ENCODE data around the gene DMGDH.

The DMGDH gene

DNA sequence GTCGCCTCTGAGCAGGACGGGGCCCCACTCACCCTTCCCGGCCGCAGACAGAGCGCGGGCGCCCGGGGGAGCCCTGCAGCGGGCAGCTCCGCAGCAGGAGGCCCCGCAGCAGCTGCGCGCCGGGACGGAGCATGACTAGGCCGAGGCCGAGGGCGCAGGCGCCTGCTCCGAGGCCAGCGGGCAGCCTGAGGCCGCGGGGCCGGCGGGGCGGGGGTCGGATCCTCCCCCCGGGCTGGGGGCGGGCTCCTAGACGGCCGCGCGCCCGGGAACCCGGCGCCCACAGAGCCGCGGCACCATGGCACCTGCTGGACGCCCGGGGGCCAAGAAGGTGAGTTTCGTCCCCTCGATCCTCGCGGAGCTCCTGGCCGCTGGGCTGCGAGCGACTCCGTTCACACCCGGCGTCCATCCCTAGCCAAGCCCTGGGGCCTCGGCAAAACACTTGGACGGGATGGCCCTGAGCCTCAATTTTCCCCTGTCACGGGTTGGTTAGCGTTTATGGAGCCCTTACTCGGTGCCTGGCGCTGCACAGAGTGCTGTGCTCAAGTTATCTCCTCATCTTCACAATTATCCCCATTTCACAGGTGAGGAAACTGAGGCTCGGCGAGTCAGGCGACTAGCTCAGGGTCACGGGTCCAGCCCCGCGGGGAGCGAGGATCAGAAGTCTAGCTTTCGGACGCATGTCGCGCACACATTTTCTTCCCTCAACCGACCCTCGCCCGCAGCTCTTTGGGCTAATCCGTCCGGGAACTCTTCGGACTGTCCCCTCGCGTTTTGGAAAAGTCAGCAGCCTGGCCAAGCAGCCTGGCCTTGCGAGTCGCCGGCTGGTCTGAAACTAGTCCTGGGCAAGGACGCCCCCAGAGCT, at the start of gene DMGDH, which contains the start of gene BHMT2:
TSS of gene DMGDH (minus strand) at position 187 of the 862 bp plus-strand sequence. CDS start at position 133, 54 bp downstream.
TSS of gene BHMT2 (plus strand) at position 280 of the 862 bp plus-strand sequence. CDS start at position 296, 16 bp downstream.
- DNase-seq = no peak

DNA sequence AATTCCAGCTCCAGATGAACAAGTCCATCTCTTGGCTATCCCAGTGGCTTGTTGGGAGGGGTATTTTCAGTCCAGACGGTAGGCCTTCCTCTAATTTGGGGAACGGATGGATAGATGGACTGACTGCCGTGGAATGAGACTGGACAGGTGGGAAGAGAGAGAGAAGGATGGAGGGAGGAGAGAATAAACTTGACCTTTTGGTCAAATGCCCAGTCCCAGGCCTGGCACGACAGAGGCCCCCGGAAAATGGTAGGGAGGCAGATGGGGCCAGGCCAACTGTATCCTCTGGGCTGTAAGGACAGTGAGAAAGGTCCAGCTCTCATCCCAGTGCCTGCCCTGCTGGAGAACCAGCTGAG, 43.2 kb upstream of the DMGDH start:
- no peak for DNase-seq

- DNase-seq = no peak
Observed at GRCh38 chr5:79111960-79112702, 42.7 kb upstream of the DMGDH start.

DNA sequence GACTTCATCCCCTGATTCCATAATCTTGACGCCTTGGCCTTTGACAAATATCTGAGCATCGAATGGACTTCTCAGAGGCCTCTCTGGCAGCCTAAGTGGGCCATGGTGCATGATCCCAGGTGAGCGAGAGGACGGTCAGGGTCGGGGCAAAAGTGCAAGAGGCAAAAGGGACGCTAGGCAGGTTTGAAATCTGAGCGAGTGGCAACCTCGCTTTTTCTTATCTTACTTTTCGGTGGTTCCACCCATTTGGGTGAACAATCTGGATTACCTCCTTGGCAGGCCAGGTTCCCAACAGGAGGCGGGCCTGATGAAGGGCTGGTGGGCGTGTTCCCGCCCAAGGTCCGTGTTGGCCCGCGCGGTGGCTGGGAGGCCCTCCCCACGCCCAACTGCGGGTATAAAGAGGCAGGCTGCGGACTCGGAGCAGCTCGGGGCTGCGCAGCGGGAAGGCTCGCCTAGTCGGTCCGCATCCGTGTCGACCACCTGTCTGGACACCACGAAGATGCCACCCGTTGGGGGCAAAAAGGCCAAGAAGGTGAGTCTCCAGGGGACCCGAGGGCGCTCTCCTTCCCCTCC, 42.0 kb upstream of the DMGDH start, which contains the start of gene BHMT:
TSS of gene BHMT (plus strand) at position 423 of the 573 bp plus-strand sequence. CDS start at position 500, 77 bp downstream.
- no peak for DNase-seq

DNA sequence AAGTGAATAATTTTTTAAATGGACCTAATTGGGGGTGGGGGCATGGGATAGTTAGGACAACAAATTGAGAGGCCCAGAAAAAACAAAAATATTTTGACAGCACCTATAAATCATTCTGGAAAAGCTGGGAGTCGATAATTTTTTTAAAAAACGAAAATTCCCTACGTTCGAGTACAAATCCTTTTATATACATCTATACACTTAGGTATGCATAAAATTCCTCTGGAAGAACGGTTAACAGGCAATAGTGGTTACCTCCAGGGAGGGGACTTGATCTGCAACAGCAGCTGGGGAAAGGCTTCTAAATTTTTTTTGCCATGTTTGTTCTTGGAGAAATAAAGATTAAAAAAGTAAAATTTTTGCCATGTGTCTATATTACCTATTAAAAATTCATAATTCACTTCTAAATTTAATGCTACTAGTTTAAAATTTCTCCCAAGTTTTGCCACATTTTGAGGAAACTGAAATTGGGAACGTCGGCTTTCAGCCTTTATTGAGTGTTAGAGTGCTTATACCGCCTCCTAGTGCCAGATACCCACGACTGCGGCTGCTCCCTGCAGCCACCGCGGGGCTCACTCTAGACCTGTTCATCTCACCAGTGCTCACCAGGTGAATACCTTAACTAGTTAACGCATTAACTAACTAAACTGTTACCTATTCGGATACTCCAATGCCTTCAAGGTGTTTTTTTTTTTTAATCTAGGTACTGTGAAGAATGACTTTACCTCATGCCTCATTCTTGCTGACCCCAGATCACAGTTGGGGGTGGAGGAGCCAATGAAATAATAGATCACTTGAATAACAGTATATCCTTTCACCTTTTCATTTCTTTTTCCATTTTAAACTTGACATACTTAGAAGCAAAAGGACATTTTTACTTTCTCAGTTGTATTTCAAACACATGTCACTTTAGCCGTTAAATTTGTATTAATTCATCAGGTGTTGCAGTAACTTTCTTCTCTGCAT, 40.3 kb upstream of the DMGDH start:
- peak in 1 of 2 donors; percentile 1 for DNase-seq

- DNase-seq = no peak
Observed at GRCh38 chr5:79108792-79109191, 39.3 kb upstream of the DMGDH start.

GRCh38 chr5:79108086-79108485, 38.6 kb upstream of the DMGDH start:
- no peak for DNase-seq

DNA sequence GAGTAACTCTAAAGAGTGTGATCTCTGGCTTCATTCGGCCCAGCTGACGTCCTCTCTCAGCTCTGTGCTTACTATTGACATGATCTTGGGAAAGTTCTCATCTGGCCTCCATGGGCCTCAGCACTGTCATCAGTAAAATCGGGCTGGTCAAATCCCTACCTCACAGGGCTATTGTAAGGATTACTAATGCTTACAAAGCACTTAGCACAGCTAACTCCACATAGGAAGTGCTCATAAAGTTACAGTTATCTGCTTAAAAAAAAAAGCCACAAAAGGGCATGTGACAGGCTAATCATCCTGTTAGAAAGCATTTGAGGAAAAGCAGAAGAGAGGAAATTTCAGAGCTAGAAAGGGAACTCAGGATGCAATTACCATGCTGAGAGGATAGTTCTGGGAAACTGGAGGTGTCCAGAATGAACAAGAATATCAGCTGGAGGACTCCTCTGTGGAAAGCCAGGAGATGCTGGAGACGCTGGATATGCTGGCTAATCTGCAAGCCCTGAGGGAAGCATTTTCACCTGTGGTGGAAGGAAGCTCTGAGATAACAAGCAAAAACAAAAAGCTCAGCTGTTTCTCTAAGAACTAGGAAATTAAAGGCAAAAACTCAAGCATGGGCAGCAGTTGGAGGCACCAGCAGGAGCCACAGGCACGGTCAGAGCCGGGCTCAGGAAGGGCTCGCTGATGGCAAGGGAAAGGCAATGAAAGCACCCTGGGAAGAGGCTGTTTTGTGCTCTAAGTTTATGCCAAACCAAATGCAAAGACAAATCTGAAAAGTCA, 37.7 kb upstream of the DMGDH start:
- no peak for DNase-seq

DNA sequence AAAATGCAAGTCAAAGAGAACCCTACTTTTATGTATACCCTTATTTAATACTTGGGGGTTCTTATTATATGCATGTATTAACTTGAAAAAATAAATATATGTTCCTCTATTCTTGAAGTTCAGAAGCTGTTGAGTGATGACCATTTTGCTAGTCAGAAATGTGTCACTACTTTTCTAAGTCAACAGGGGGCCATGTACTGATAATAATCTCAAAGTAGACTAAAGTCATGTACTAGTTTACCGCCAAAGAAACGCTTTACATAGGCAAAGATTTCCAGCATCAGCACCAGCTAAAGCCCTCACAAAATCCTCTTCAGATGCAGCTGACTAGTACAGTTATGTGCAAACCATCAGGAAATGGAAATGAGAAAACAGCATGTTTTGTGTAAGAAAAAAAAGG, 36.4 kb upstream of the DMGDH start:
- DNase-seq = no peak

DNA sequence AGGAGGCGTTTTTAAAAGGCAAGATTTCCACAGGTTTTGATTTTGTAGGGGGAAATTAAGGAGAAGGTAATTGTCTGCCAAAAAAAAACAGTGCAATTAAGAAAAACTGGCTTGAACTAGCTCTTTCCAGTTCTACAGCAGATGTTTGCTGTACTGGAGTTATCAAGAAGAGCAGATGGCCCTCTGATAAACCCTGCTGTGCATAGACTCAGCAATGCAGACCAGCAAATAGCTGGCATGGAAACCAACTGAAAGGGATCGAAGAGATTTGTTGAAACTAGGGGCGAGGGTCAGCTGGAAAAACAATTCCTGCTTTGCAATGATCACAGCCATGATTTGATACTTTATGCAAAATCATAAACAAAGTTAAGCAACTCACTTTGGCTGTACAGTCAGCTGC, 24.3 kb upstream of the DMGDH start:
- no peak for DNase-seq

DNA sequence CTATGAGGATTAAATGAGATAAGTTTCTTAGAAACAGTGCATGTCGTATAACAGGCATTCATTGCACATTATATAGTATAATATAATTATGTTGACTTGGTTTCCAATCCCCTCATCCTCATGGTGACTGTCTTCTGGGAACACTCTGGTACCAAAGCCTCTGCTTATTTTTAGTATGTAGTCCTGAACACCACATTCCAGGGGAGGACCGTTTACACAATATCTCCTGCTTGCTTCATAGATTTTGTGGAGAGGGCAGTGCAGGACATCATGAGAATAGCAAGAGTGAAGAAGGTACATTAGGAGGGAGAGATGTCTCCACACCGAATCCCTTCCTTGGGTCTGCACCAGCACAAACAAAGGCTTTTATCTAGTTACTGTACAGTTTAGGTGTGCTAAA, 21.6 kb upstream of the DMGDH start:
- no peak for DNase-seq

DNA sequence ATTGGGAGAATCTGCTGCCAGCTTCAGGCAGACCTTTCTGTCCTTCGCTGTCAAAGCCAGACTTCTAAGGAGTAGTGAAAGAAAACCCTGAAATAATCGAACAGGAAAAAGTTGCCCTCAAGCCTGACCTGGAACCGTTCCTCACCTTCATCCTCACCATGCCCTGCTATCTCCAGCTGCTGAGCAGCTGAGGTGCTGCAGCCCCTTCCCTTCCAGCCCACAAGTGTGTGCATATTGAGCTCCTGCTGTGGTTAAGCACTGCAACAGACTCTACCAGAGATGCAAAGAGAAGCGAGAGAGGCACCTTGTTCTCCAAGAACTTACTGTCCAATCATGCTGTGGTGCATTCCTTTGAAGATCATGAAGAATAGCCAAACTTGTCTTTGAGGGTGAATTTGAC, 19.0 kb upstream of the DMGDH start:
- DNase-seq = no peak

GRCh38 chr5:79086116-79086515, 16.6 kb upstream of the DMGDH start:
- DNase-seq = no peak

DNA sequence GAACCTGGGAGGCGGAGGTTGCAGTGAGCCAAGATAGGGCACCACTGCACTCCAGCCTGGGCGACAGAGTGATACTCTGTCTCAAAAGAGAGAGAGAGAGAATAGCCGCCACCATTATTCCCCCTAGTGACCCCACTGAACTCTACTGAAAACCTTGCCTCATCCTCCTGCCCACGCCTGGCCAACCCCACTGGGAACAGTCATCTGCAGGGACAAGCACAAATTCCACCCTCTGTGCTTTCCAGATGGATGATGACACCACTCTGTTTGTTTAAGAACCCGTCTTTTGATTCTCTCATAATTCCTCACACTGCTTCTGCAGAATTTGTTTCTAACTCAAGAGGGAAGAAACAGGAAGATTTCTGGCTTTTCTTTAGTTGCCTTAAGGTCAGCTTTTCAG, 12.3 kb upstream of the DMGDH start:
- no peak for DNase-seq

DNA sequence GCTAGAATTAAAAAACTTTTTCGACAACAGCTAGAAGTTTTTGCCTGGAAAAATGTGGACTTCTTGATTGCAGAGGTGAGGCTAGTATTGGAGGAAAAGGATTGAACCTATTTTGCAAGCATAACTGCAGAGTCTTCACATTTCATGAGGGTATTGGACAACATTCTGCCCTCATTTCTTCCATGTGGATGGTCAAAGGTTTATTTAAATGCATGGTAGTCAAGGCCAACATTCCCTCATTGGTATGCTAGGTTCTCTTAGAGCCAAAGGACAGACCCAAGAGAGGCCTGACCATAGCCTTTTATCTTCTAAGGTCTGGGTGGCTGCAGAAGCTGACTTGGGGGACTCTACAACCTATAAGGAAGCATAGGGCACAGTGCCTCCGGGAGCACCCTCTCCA, 11.3 kb upstream of the DMGDH start:
- no peak for DNase-seq

GRCh38 chr5:79077680-79078365, 8.3 kb upstream of the DMGDH start:
- no peak for DNase-seq

GRCh38 chr5:79076819-79077218, 7.3 kb upstream of the DMGDH start:
- no peak for DNase-seq

- no peak for DNase-seq
Observed at GRCh38 chr5:79075646-79076426, 6.4 kb upstream of the DMGDH start.

DNA sequence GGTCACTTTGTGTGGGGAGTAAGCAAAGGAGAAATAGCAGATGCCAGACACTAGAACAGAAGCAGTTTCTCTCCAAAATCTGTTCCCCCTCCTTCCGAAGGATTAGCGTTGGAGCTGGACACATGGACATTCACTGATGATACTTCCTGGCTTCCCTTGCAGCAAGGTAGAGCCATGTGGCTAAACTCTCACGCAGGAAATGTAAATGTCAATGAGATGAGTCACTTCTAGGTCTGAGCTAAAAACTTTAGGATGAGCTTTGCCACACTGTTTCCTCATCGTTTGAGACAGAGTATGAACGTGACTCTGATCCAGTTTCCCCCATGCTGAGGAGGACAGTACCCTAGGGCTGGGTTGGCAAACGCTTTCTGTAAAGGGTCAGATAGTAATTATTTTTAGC, 5.2 kb upstream of the DMGDH start:
- no peak for DNase-seq

DNA sequence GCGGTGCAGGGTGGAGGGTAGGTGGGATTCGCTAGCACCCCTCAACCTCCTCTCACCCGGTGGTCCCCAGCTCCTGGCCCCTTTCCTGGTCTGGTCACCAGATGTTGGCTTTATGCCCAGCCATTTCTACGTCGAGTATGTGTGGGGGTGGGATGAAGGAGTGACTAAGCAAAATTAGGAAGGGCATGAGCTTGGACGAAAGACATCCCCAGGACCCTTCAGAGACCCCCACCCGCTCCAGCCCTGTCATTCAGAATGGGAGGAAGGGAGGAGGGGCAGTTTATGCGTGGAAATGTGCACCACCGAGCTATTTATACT, 835 bp upstream of the DMGDH start:
- DNase-seq = no peak
